GM21529 (cell line): Measurements from ENCODE around the gene RFTN2.
"Not testable (repeated sequence)": the region's sequence is repeated elsewhere in the genome, so short reads cannot be mapped to it uniquely, and the experiment has no call there.

Experiments used
- ATAC-seq: cut with Tn5 transposase; IDR thresholded peaks from one replicate; pipeline ENCODE4 v1.9.1; 2021; ENCODE audit not compliant: unreplicated experiment

RFTN2 gene

DNA sequence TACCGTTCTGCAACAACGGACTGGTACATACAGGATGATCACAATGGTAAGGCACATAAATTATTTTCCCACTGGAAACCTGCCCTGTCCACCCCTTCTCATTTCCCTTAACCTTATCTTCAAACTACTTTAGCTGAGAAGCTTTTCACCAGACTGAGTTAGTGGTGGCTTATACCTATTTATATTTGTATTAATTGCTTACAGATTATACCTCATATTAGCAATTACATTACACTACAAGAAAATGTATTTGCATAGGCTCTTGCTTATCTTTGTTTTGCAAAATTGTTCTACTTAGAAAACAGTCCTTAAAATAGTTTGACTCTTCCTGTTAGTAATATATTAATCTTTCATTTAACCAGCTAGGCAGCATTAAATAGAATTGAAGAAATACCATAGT is 124.1 kb downstream of the RFTN2 start:
- ATAC-seq = not testable (repeated sequence)

DNA sequence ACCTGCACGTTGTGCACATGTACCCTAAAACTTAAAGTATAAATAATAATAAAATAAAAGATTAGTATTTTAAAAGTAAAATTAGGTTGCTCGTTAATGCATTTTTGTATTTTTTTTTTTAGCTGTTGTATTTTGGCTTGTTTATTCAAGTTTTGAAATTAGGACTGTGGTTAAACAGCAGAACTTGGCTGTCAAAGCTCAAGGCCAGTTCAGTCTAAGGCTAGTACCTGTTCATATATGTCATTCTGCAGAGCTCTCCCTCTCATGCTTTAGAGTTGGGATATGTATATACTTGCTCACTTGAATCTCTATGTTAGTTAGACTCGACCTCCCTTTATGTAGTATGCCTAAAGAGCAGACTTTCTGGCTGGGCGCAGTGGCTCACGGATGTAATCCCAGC is 126.8 kb downstream of the RFTN2 start:
- no peak for ATAC-seq

DNA sequence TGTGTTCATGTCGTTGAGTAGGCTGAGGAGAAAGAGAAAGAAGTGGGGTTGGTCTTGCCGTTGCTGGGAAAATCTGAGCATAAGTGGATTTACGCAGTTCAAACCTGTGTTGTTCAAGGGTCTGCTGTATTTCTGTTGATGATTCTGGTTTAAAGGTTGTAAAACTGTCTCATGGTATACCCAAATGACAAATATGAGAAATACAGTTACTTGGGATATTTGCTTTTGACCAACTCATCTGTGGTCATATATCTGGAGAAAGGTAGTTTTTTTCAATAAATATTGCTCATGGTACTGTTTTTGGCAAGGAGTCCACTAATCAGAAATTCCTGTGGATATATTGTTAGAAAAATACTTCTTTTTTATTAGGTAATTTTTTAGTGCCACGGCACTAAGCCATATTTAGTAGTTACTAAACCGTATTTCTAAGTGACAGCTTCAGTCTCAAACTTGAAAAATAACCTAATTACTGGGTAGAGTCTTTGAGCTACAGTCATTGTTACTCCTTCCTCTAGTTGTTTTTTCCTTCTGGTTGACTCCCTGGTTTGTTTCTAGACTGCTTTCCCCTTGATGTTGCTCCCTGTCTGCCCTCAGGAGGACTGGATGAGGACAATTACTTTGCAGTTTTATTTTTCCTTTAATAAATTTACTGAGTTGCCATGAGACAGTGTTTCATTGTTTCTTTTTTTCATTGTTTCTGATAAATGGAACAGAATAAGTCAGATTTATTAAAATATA is 128.1 kb downstream of the RFTN2 start:
- no peak for ATAC-seq

DNA sequence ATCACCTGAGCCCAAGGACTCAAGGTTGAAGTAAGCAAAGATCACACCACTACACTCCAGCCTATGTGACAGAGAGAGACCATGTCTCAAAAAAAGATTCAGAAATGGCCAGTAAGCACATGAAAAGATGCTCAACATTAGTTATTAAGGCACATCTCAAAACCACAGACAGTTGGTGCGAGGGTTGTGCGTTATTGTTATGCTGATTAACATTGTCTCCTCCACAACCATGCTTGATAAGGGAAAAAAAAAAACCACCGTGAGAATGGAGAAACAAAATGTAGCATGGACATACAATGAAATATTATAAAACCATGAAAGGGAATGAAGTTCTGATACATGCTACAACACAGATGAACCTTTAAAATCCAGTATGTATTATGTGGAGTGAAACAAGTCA is 132.2 kb downstream of the RFTN2 start:
- ATAC-seq = no peak

DNA sequence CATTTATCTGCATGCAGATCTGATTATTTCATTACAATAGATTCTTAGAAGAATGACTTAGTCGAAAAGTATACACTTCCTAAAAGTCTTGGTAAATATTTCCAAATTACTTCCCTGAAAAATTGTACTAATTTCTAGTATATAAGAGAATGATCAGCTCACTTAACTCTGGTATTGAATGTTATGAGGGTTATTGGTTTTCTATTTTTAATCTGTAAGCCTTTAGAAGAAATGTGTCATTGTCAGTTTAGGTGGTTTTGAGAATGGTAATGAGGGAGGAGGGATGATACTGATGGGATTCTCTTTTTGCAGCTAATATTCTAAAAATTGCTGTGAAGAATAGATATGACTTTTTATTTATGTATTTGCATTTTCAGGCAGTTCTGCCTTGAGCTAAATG is 135.7 kb downstream of the RFTN2 start:
- no peak for ATAC-seq

DNA sequence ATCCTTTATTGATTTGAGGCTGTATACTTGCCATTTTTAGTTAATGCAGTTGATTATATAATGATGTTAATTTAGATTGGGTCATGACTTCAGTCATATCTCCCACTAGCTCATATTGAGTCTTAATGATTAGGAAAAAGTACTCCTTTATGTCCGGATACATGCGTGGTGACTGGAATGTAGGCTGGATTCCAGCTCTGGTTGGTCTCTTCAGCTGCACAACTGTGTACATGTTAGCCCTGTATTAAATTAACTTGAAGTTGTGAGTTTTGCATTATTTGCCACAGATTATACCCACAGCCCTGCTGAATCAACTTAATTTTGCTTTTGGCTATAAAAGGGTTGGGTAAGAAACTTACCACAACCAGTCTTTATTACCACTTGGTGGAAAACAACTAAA is 137.0 kb downstream of the RFTN2 start:
- ATAC-seq = no peak
